ENCODE data around the gene MAPK6. TPM values are rescaled to one million over a fixed set of nuclear protein-coding genes. Genes with fewer than 3 reads are reported as not detected.
A peak's percentile ranks its signal among the peaks of the same experiment; 100 is the strongest.

The MAPK6 gene
- total and polyA plus RNA-seq, 9 of the 15 experiments (the other 6 are each of a cell fraction or from before 2014, with no cell fraction given), result 28.5 to 97.1 (median 74.0) TPM

- TF ChIP-seq HOMEZ (CRISPR knock-in tag; IDR thresholded peaks at IDR 0.05) (no peak), ZNF766 (CRISPR knock-in tag; conservative IDR thresholded peaks at IDR 0.05) (peak; percentile 79; the same call in 1 of the 2 replicates), GATAD2B (IDR thresholded peaks at IDR 0.05; ENCODE audit: borderline replicate concordance) (peak; percentile 78), ATF1 (CRISPR knock-in tag; IDR thresholded peaks at IDR 0.05) (no peak; the same call in 1 of the 2 replicates), ATF1 (tag; IDR thresholded peaks at IDR 0.05) (peak; percentile 94), NFRKB (IDR thresholded peaks at IDR 0.05; ENCODE audit: low read depth) (0 out of 2 replicates have a peak, but pooled peaks have one; percentile 65), ELF4 (CRISPR knock-in tag; IDR thresholded peaks at IDR 0.05) (no peak), HBP1 (CRISPR knock-in tag; IDR thresholded peaks at IDR 0.05) (no peak), CHD7 (IDR thresholded peaks at IDR 0.05; ENCODE audit: low read depth, low read length) (no peak), ZNF77 (CRISPR knock-in tag; IDR thresholded peaks at IDR 0.05) (no peak), ZNF561 (CRISPR knock-in tag; conservative IDR thresholded peaks at IDR 0.05) (no peak), BDP1 (IDR thresholded peaks at IDR 0.05; ENCODE audit: insufficient read depth, insufficient read length) (no peak), ZNF24 (IDR thresholded peaks at IDR 0.05) (no peak)
These were observed at the start of gene MAPK6 (continued) for GRCh38 chr15:52018693-52019393.

Data from K562 (cell line).